B cell (primary cell): ENCODE results near the gene HIPK4. TPM values are rescaled to one million over a fixed set of nuclear protein-coding genes. Genes with fewer than 3 reads are reported as not detected.
A peak's percentile ranks its signal among the peaks of the same experiment; 100 is the strongest.

Experiments
- ATAC-seq: fragments of 200-7000 bp; cut with Tn5 transposase; one replicate; pipeline ENCODE4 v1.10.0; 2021; ENCODE audit warnings: low read depth, mild to moderate bottlenecking, moderate number of reproducible peaks, moderate library complexity
- CTCF ChIA-PET: fragments of 350-600 bp; sonication (Branson Sonifier 250); formaldehyde crosslinking; loops from one replicate; lab custom pipeline; 2021; ENCODE audit warnings: antibody characterized with exemption, inconsistent platforms; lab: Charles Lee
- POLR2A ChIA-PET: fragments of 350-600 bp; sonication (Branson Sonifier 250); formaldehyde crosslinking; loops from one replicate; lab custom pipeline; 2021; ENCODE audit warnings: antibody characterized with exemption; lab: Charles Lee
- DNase-seq: peaks from one replicate; pipeline ENCODE4 v3.0.0; 2013
- H2AFZ ChIP-seq: 2 replicates; pipeline ENCODE4 v1.6.1; 2012; ENCODE audit warnings: mild to moderate bottlenecking, low read depth, low read length; ENCODE audit not compliant: insufficient read depth, poor library complexity, severe bottlenecking
- H3K27ac ChIP-seq, 2 donors: 1 replicate in 1 of 2; 2 replicates in 1 of 2; pipeline ENCODE4 v1.5.1; 2012 to 2013; ENCODE audit warnings: low read length in 2 of 2, mild to moderate bottlenecking in 2 of 2, moderate library complexity in 1 of 2
- H3K27me3 ChIP-seq, 4 experiments: fragments of 200-600 bp in 1 of 4; sonication (generic) in 1 of 4; replicated peaks in 1 of 4; 1 replicate in 2 of 4; 2 replicates in 2 of 4; pipeline versions ENCODE4 v1.6.1 to v1.7.0; 2013 to 2016; ENCODE audit warnings: low read length in 3 of 4, mild to moderate bottlenecking in 2 of 4, mixed read lengths in 1 of 4, moderate library complexity in 1 of 4; ENCODE audit not compliant: insufficient read depth in 4 of 4, control insufficient read depth in 3 of 4; ENCODE audit errors: control extremely low read depth in 1 of 4
- H3K36me3 ChIP-seq, 2 experiments: replicated peaks in 1 of 2; 1 replicate in 1 of 2; 2 replicates in 1 of 2; pipeline versions ENCODE4 v1.6.1 to v1.7.1; 2013; ENCODE audit warnings: low read length in 1 of 2; ENCODE audit not compliant: insufficient read depth in 2 of 2, control insufficient read depth in 1 of 2; ENCODE audit errors: control extremely low read depth in 1 of 2, extremely low read depth in 1 of 2
- H3K4me1 ChIP-seq, 2 donors: fragments of 200-600 bp in 1 of 2; sonication (generic) in 1 of 2; 1 replicate in 1 of 2; 2 replicates in 1 of 2; pipeline versions ENCODE4 v1.5.1 to v1.6.1; 2013 to 2017; ENCODE audit warnings: low read length in 2 of 2; ENCODE audit not compliant: control insufficient read depth in 2 of 2, insufficient read depth in 2 of 2
- H3K4me2 ChIP-seq: replicated peaks from 2 replicates; pipeline ENCODE3; 2012; ENCODE audit warnings: mild to moderate bottlenecking, low read depth, low read length; ENCODE audit not compliant: poor library complexity, severe bottlenecking
- H3K4me3 ChIP-seq, 5 experiments: fragments of 200-600 bp in 1 of 5; sonication (generic) in 1 of 5; 1 replicate in 3 of 5; 2 replicates in 2 of 5; pipeline versions ENCODE4 v1.5.1 to v1.7.0; 2011 to 2016; ENCODE audit warnings: low read length in 4 of 5, mild to moderate bottlenecking in 4 of 5, low read depth in 2 of 5, control low read depth in 1 of 5, moderate library complexity in 1 of 5; ENCODE audit not compliant: insufficient read depth in 1 of 5; ENCODE audit errors: control extremely low read depth in 1 of 5, extremely low read depth in 1 of 5
- H3K79me2 ChIP-seq: fragments of 200-600 bp; sonication (generic); one replicate; pipeline ENCODE4 v1.6.0; 2016; ENCODE audit warnings: low read length; ENCODE audit not compliant: control insufficient read depth, insufficient read depth
- H3K9ac ChIP-seq: fragments of 200-600 bp; sonication (generic); 2 replicates; pipeline ENCODE4 v1.6.1; 2017; ENCODE audit warnings: mild to moderate bottlenecking, low read length, moderate library complexity
- H3K9me3 ChIP-seq, 3 donors: one replicate each; pipeline versions ENCODE4 v1.6.1 to v1.7.1; 2013; ENCODE audit warnings: low read length in 2 of 3; ENCODE audit not compliant: control insufficient read depth in 2 of 3, insufficient read depth in 1 of 3; ENCODE audit errors: control extremely low read depth in 1 of 3
- H4K20me1 ChIP-seq: 2 replicates; pipeline ENCODE4 v1.6.0; 2012; ENCODE audit warnings: mild to moderate bottlenecking, low read length; ENCODE audit not compliant: insufficient read depth, control insufficient read depth, poor library complexity, severe bottlenecking
- H3K27ac Mint-ChIP-seq: one replicate; pipeline ENCODE4 v1.8.0; 2021; ENCODE audit warnings: mixed read lengths
- H3K27me3 Mint-ChIP-seq: one replicate; pipeline ENCODE4 v1.8.0; 2021; ENCODE audit warnings: mixed read lengths
- H3K4me1 Mint-ChIP-seq: one replicate; pipeline ENCODE4 v1.8.0; 2021; ENCODE audit warnings: mixed read lengths
- H3K4me3 Mint-ChIP-seq: one replicate; pipeline ENCODE4 v1.8.0; 2021; ENCODE audit warnings: mixed read lengths
- H3K9me3 Mint-ChIP-seq: one replicate; pipeline ENCODE4 v1.8.0; 2022; ENCODE audit warnings: mixed read lengths; ENCODE audit not compliant: insufficient read depth
- EZH2 ChIP-seq: IDR thresholded peaks from 2 replicates; pipeline ENCODE4 v1.6.1; 2012; ENCODE audit warnings: borderline replicate concordance, low read depth, mild to moderate bottlenecking, moderate library complexity, low read length; ENCODE audit not compliant: insufficient read depth, poor library complexity, severe bottlenecking
- WGBS: methylation state at CpG from one replicate; pipeline ENCODE4 v1.1.5; 2013; ENCODE audit warnings: missing lambda C conversion rate; ENCODE audit not compliant: insufficient coverage; 5-methylcytosine and 5-hydroxymethylcytosine counted together
- intact Hi-C: fragments of 100-400 bp; cut with micrococcal nuclease; formaldehyde crosslinking; loops from one replicate; pipeline ENCODE4 v1.10.0; 2022
- polyA plus RNA-seq: library from polyadenylated mRNA; depleted of rRNA; stranded (reverse); fragments of >200 nt; gene quantifications from 2 replicates; pipeline ENCODE4 v1.2.3, GENCODE V29; 2012
- total RNA-seq, 2 donors: library from RNA; stranded (reverse); fragments of 120-200 nt in 1 of 2; gene quantifications; 1 replicate in 1 of 2; 2 replicates in 1 of 2; pipeline versions ENCODE4 v1.2.3 to v1.2.4, GENCODE V29; 2013 to 2022
- TF ChIP-seq, protein P1 (sequence below): fragments of 200-600 bp; IDR thresholded peaks from one replicate; pipeline ENCODE4 v1.8.0; 2022; ENCODE audit warnings: antibody characterized with exemption, mild to moderate bottlenecking

HIPK4 gene
- total and polyA plus RNA-seq, 2 donors (not counting 1 experiment from before 2014, with no cell fraction given) = 0.04 to 0.20 TPM

DNA sequence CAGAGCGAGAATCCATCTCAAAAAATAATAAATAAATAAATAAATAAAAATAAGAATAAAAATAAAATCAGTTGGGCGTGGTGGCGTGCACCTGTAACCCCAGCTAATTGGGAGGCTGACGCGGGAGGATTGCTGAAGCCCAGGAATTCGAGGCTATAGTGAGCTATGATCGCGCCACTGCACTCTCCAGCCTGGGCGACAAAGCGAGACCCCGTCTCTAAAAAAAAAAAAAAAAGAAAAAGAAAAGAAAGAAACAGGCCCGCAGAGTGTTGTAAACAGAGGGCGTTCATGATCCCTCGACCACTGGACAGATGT is 30.4 kb upstream of the HIPK4 start:
- WGBS = 57% methylated on average over 12 of the region's 14 CpGs
- no peak for DNase-seq

DNA sequence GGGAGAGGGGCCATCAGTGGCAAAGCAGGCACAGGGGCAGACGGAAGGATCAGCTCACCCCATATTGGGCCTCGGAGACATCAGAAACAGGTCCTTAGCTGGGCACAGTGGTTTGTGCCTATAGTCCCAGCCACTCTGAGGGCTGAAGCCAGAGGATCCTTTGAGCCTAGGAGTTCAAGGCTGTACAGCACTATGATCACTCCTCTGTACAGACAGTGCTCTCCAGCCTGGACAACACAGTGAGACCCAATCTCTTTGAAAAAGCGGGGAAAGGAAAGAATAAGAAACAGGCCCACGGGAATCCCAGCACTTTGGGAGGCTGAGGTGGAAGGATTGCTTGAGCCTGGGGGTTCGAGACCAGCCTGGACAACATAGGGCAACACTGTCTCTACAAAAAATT is 29.8 kb upstream of the HIPK4 start:
- H3K9ac ChIP-seq = no peak overlapping the region
- no peak overlapping the region for H3K27ac ChIP-seq
- H3K79me2 ChIP-seq = peaks cover 21% of the 10 kb centered on the region
- ChIA-PET POLR2A (interaction anchor here (0.6 to 0.7 kb wide), 2 partner anchors 8 to 388 kb away, joined by 3 to 4 read pairs; no protein-coding TSS in a partner anchor), CTCF (interaction anchor here (0.7 to 9.5 kb wide), 24 partner anchors 9 to 1539 kb away, joined by 3 to 87 read pairs (median 6); partner anchors contain the start of genes BLVRB, SERTAD3 and SPTBN4)
- no peaks in the 10 kb centered on the region for H4K20me1 ChIP-seq
- H3K36me3 ChIP-seq = peaks cover 0 to 9% of the 10 kb centered on the region in 2 experiments
- no peak overlapping the region for H2AFZ ChIP-seq
- H3K27ac Mint-ChIP-seq = peak overlapping the region; percentile 66
- H3K9me3 Mint-ChIP-seq = no peaks in the 10 kb centered on the region
- H3K27me3 ChIP-seq = no peaks in the 10 kb centered on the region
- ATAC-seq (no peak), DNase-seq (no peak)
- H3K27me3 Mint-ChIP-seq = no peaks in the 10 kb centered on the region
- H3K4me1 Mint-ChIP-seq = peaks cover 22% of the 10 kb centered on the region
- H3K4me3 ChIP-seq = no peak overlapping the region
- peak overlapping the region; percentile 78 for H3K4me3 Mint-ChIP-seq
- TF ChIP-seq, protein P1, sequence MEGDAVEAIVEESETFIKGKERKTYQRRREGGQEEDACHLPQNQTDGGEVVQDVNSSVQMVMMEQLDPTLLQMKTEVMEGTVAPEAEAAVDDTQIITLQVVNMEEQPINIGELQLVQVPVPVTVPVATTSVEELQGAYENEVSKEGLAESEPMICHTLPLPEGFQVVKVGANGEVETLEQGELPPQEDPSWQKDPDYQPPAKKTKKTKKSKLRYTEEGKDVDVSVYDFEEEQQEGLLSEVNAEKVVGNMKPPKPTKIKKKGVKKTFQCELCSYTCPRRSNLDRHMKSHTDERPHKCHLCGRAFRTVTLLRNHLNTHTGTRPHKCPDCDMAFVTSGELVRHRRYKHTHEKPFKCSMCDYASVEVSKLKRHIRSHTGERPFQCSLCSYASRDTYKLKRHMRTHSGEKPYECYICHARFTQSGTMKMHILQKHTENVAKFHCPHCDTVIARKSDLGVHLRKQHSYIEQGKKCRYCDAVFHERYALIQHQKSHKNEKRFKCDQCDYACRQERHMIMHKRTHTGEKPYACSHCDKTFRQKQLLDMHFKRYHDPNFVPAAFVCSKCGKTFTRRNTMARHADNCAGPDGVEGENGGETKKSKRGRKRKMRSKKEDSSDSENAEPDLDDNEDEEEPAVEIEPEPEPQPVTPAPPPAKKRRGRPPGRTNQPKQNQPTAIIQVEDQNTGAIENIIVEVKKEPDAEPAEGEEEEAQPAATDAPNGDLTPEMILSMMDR = no peak
- no peak for TF ChIP-seq EZH2
- intact Hi-C loops = loop anchor here (1.0 to 2.0 kb wide), 4 partner anchors 101 to 151 kb away; no protein-coding TSS in a partner anchor
- H3K9me3 ChIP-seq = no peaks in the 10 kb centered on the region
- peaks cover 13 to 25% of the 10 kb centered on the region in 2 donors for H3K4me1 ChIP-seq
- H3K4me2 ChIP-seq = no peak overlapping the region
- WGBS = 98% methylated on average over 4 of the region's 5 CpGs

More for the DNA sequence above, 30.4 kb upstream of the HIPK4 start:
- H3K4me3 ChIP-seq = peak overlapping the region in 4 of 5 experiments; percentile 82 to 95 (median 89)
- H3K9me3 Mint-ChIP-seq = no peaks in the 10 kb centered on the region
- no peak for ATAC-seq
- peak overlapping the region; percentile 81 to 88 for H3K27ac ChIP-seq
- POLR2A ChIA-PET = interaction anchor here (0.6 to 2.3 kb wide), 12 partner anchors 8 to 1002 kb away, joined by 3 to 32 read pairs (median 4); partner anchors contain the start of genes BLVRB and SERTAD3
- no peaks in the 10 kb centered on the region for H3K27me3 ChIP-seq
- CTCF ChIA-PET = interaction anchor here (0.6 to 9.5 kb wide), 38 partner anchors 8 to 1983 kb away, joined by 3 to 87 read pairs (median 4); partner anchors contain the start of genes BLVRB, PRX, PSMC4 and SERTAD3
- no peaks in the 10 kb centered on the region for H4K20me1 ChIP-seq
- TF ChIP-seq, protein P1 = no peak
- no peak for TF ChIP-seq EZH2
- intact Hi-C loops = loop anchor here (1.0 to 2.0 kb wide), 4 partner anchors 100 to 150 kb away; no protein-coding TSS in a partner anchor
- H3K4me2 ChIP-seq = peak overlapping the region; percentile 95
- H3K4me1 Mint-ChIP-seq = peaks cover 25% of the 10 kb centered on the region
- peaks cover 0 to 9% of the 10 kb centered on the region in 2 experiments for H3K36me3 ChIP-seq
- peaks cover 15 to 29% of the 10 kb centered on the region in 2 donors for H3K4me1 ChIP-seq
- H3K79me2 ChIP-seq = peaks cover 26% of the 10 kb centered on the region
- no peaks in the 10 kb centered on the region for H3K9me3 ChIP-seq
- no peaks in the 10 kb centered on the region for H3K27me3 Mint-ChIP-seq
- H3K9ac ChIP-seq = peak overlapping the region; percentile 79
- H3K4me3 Mint-ChIP-seq = peak overlapping the region; percentile 86
- H3K27ac Mint-ChIP-seq = peak overlapping the region; percentile 85
- H2AFZ ChIP-seq = peak overlapping the region; percentile 82
